ENCODE data around the gene EIF2B2.

GRCh38 chr14:75013290-75013689 lies 10.6 kb downstream of the EIF2B2 start:
- TF ChIP-seq IRF3 (IDR thresholded peaks at IDR 0.05) (no peak), EP300 (IDR thresholded peaks at IDR 0.05; ENCODE audit: borderline replicate concordance in 1 of 2, control insufficient read depth in 1 of 2, low read depth in 2 of 2, low read length in 2 of 2) (no peak), FOXK2 (IDR thresholded peaks at IDR 0.05) (no peak)

All from GM12878 (cell line).